PC-3 (cell line): ENCODE results near the gene RNMT. TPM values are rescaled to one million over a fixed set of nuclear protein-coding genes. Genes with fewer than 3 reads are reported as not detected.

Experiments used
- ATAC-seq: fragments of 200-7000 bp; cut with Tn5 transposase; 2 replicates; pipeline ENCODE4 v1.9.1; 2020; ENCODE audit warnings: mild to moderate bottlenecking, moderate library complexity
- BruUV-seq: library from RNA; stranded (reverse); fragments of 400-500 nt; replicated peaks from 2 replicates; lab custom pipeline; 2021; lab: Mats Ljungman, UMichigan
- CTCF ChIA-PET: fragments of 300-600 bp; sonication (Branson Sonifier 250); formaldehyde crosslinking; loops from one replicate; lab custom pipeline; 2022; ENCODE audit warnings: antibody characterized with exemption; lab: Charles Lee
- POLR2A ChIA-PET: fragments of 300-600 bp; sonication (Branson Sonifier 250); formaldehyde crosslinking; loops from one replicate; lab custom pipeline; 2022; ENCODE audit warnings: antibody characterized with exemption; ENCODE audit not compliant: unreplicated experiment; lab: Charles Lee
- DNase-seq: peaks from one replicate; pipeline ENCODE4 v3.0.0-alpha.2; 2015
- H2AFZ ChIP-seq: fragments of 300-600 bp; sonication (generic); 2 replicates; pipeline ENCODE4 v1.6.0; 2016; ENCODE audit warnings: antibody characterized with exemption, low read length
- H3F3A ChIP-seq: fragments of 300-600 bp; sonication (generic); one replicate; pipeline ENCODE4 v1.6.0; 2017; ENCODE audit warnings: antibody characterized with exemption, low read length, control low read depth, mild to moderate bottlenecking; ENCODE audit not compliant: unreplicated experiment
- H3K27ac ChIP-seq: fragments of 300-600 bp; sonication (generic); 2 replicates; pipeline ENCODE4 v1.5.1; 2016; ENCODE audit warnings: mild to moderate bottlenecking, low read length
- H3K27me3 ChIP-seq: fragments of 300-600 bp; sonication (generic); 2 replicates; pipeline ENCODE4 v1.6.1; 2016; ENCODE audit warnings: low read length, mixed read lengths
- H3K36me3 ChIP-seq: fragments of 300-600 bp; sonication (generic); 2 replicates; pipeline ENCODE4 v1.6.1; 2016; ENCODE audit warnings: low read depth, mixed run types, low read length, mixed read lengths
- H3K4me1 ChIP-seq: fragments of 300-600 bp; sonication (generic); 2 replicates; pipeline ENCODE4 v1.5.1; 2016; ENCODE audit warnings: low read length; ENCODE audit not compliant: insufficient read depth
- H3K4me2 ChIP-seq: fragments of 300-600 bp; sonication (generic); 2 replicates; pipeline ENCODE4 v1.6.0; 2016; ENCODE audit warnings: low read length
- H3K4me3 ChIP-seq: fragments of 300-600 bp; sonication (generic); 2 replicates; pipeline ENCODE4 v1.5.1; 2016; ENCODE audit warnings: mild to moderate bottlenecking, low read length, mixed read lengths
- H3K79me2 ChIP-seq: fragments of 300-600 bp; sonication (generic); 2 replicates; pipeline ENCODE4 v1.6.1; 2017; ENCODE audit warnings: low read length, mixed read lengths
- H3K9ac ChIP-seq: fragments of 300-600 bp; sonication (generic); 2 replicates; pipeline ENCODE4 v1.6.0; 2016; ENCODE audit warnings: mild to moderate bottlenecking, low read length
- H3K9me2 ChIP-seq: fragments of 300-600 bp; sonication (generic); replicated peaks from 2 replicates; pipeline ENCODE4 v1.6.1; 2016; ENCODE audit warnings: mixed run types, low read length, mixed read lengths
- H3K9me3 ChIP-seq: fragments of 300-600 bp; sonication (generic); 2 replicates; pipeline ENCODE4 v1.6.1; 2016; ENCODE audit warnings: low read length, mixed read lengths
- H4K20me1 ChIP-seq: fragments of 300-600 bp; sonication (generic); 2 replicates; pipeline ENCODE4 v1.6.1; 2016; ENCODE audit warnings: low read length, mixed read lengths
- CTCF ChIP-seq: fragments of 300-600 bp; sonication (generic); conservative IDR thresholded peaks from 2 replicates; pipeline ENCODE4 v1.5.1; 2017; ENCODE audit warnings: antibody characterized with exemption, low read depth, mild to moderate bottlenecking, low read length
- EZH2 ChIP-seq: fragments of 300-600 bp; sonication (generic); IDR thresholded peaks from one replicate; pipeline ENCODE4 v1.6.1; 2017; ENCODE audit warnings: antibody characterized with exemption, mild to moderate bottlenecking, low read length; ENCODE audit not compliant: unreplicated experiment
- EZH2phosphoT487 ChIP-seq: fragments of 300-600 bp; sonication (generic); IDR thresholded peaks from 2 replicates; pipeline ENCODE4 v1.6.1; 2018; ENCODE audit warnings: mild to moderate bottlenecking, antibody characterized with exemption, low read length, borderline replicate concordance
- intact Hi-C: fragments of 100-400 bp; cut with micrococcal nuclease; formaldehyde crosslinking; loops from 2 replicates; pipeline ENCODE4 v1.9.0; 2023
- total RNA-seq: library from RNA; depleted of rRNA; stranded (reverse); fragments of >200 nt; gene quantifications from 2 replicates; pipeline ENCODE4 v1.2.3, GENCODE V29; 2014

Gene RNMT
- total RNA-seq, 1 experiment from 2014 or later: 18.9 TPM

GRCh38 chr18:13799396-13799795 is 72.9 kb downstream of the RNMT start:
- no peaks in the 10 kb centered on the region for H3K36me3 ChIP-seq
- H3K9me3 ChIP-seq: no peaks in the 10 kb centered on the region
- no peak overlapping the region for H3K4me3 ChIP-seq
- no peaks in the 10 kb centered on the region for H3F3A ChIP-seq
- H3K4me2 ChIP-seq: no peak overlapping the region
- intact Hi-C loops: no loop called here
- BruUV-seq: no TSS peak
- DNase-seq: no peak
- H3K9ac ChIP-seq: no peak overlapping the region
- peaks cover 26% of the 10 kb centered on the region for H3K4me1 ChIP-seq
- no peak overlapping the region for H3K27ac ChIP-seq
- no peaks in the 10 kb centered on the region for H3K79me2 ChIP-seq
- no peaks in the 10 kb centered on the region for H3K9me2 ChIP-seq
- H2AFZ ChIP-seq: no peak overlapping the region
- peaks cover 4% of the 10 kb centered on the region for H3K27me3 ChIP-seq
- TF ChIP-seq EZH2: no peak
- no peak for TF ChIP-seq EZH2phosphoT487
- TF ChIP-seq CTCF: no peak
- POLR2A ChIA-PET: no interaction called here
- CTCF ChIA-PET: no interaction called here
- no peaks in the 10 kb centered on the region for H4K20me1 ChIP-seq
- no peak for ATAC-seq

GRCh38 chr18:13800505-13801259 is 74.2 kb downstream of the RNMT start:
- TF ChIP-seq EZH2phosphoT487 (no peak), CTCF (peak; percentile 74)
- POLR2A ChIA-PET: interaction anchor here (0.6 kb wide), 1 partner anchor 61 kb away, joined by 4 read pairs; no protein-coding TSS in a partner anchor
- intact Hi-C loops: loop anchor here (1.0 to 5.0 kb wide), 2 partner anchors 242 to 583 kb away; partner anchors contain the start of gene LDLRAD4
- no peak overlapping the region for H3K27ac ChIP-seq
- peaks cover 4% of the 10 kb centered on the region for H3K27me3 ChIP-seq
- no peaks in the 10 kb centered on the region for H3K9me3 ChIP-seq
- H3K4me1 ChIP-seq: peaks cover 26% of the 10 kb centered on the region
- H2AFZ ChIP-seq: peak overlapping the region; percentile 96
- H3K4me3 ChIP-seq: peak overlapping the region; percentile 65
- H3K4me2 ChIP-seq: peak overlapping the region; percentile 86
- no peak overlapping the region for H3K9ac ChIP-seq
- no peaks in the 10 kb centered on the region for H4K20me1 ChIP-seq
- CTCF ChIA-PET: interaction anchor here (0.5 to 1.0 kb wide), 4 partner anchors 12 to 251 kb away, joined by 3 to 4 read pairs (median 3); no protein-coding TSS in a partner anchor
- no peaks in the 10 kb centered on the region for H3K79me2 ChIP-seq
- ATAC-seq: peak; percentile 99
- no TSS peak for BruUV-seq
- no peaks in the 10 kb centered on the region for H3K9me2 ChIP-seq
- H3F3A ChIP-seq: no peaks in the 10 kb centered on the region
- peak; percentile 85 for DNase-seq
- no peaks in the 10 kb centered on the region for H3K36me3 ChIP-seq

DNA sequence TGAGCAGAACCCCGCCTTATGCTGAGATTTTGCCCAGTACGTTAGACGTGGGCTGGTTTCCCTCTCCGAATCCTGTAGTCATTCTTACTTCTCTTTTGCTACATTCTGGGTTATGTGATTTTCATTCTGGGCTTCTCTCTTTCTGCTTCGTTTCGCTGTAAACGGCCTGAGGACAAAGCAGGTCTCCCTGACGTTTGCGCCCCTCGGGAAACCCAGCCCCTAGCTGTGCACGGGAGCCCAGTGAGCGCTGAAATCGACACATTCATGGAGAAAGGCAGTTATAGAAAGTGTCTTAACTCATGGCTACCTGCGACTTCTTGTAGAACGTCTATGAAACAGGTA is 74.8 kb downstream of the RNMT start:
- POLR2A ChIA-PET: interaction anchor here (0.6 kb wide), 1 partner anchor 61 kb away, joined by 4 read pairs; no protein-coding TSS in a partner anchor
- no peaks in the 10 kb centered on the region for H3K79me2 ChIP-seq
- H3K9me3 ChIP-seq: no peaks in the 10 kb centered on the region
- H2AFZ ChIP-seq: peak overlapping the region; percentile 96
- peak overlapping the region; percentile 86 for H3K4me2 ChIP-seq
- no peaks in the 10 kb centered on the region for H3F3A ChIP-seq
- peaks cover 26% of the 10 kb centered on the region for H3K4me1 ChIP-seq
- intact Hi-C loops: loop anchor here (5.0 kb wide), 1 partner anchor 584 kb away; the partner anchor contains the start of gene LDLRAD4
- no peak for DNase-seq
- H3K27ac ChIP-seq: no peak overlapping the region
- no peaks in the 10 kb centered on the region for H4K20me1 ChIP-seq
- H3K4me3 ChIP-seq: peak overlapping the region; percentile 65
- no peaks in the 10 kb centered on the region for H3K36me3 ChIP-seq
- CTCF ChIA-PET: interaction anchor here (1.0 kb wide), 1 partner anchor 12 kb away, joined by 4 read pairs; no protein-coding TSS in a partner anchor
- no peak for ATAC-seq
- no peaks in the 10 kb centered on the region for H3K9me2 ChIP-seq
- no peak overlapping the region for H3K9ac ChIP-seq
- TF ChIP-seq CTCF (0 out of 2 replicates have a peak, but pooled peaks have one; percentile 11), EZH2phosphoT487 (no peak)
- no TSS peak for BruUV-seq
- H3K27me3 ChIP-seq: peaks cover 4% of the 10 kb centered on the region
